Activated CD8-positive, alpha-beta memory T cell treated with anti-CD3 and anti-CD28 coated beads for 1 hour (primary cell): ENCODE results near the gene OR51L1.
"Not testable (repeated sequence)": the region's sequence is repeated elsewhere in the genome, so short reads cannot be mapped to it uniquely, and the experiment has no call there.

Experiments
- DNase-seq, 2 donors: peaks; one replicate each; pipeline ENCODE4 v3.0.0-alpha.2; 2020; ENCODE audit warnings: low read depth in 1 of 2; ENCODE audit errors: extremely low read depth in 1 of 2

Gene OR51L1

GRCh38 chr11:4994551-4994950 is at the start of gene OR51L1:
OR51L1 (plus strand) TSS chr11:4994851; CDS start chr11:4998983, 4,132 bp downstream.
- no peak for DNase-seq

- DNase-seq = no peak
Observed at GRCh38 chr11:4947505-4947904, 47.1 kb upstream of the OR51L1 start, which contains the start of gene OR51A4. OR51A4 (minus strand) TSS chr11:4947605; CDS start chr11:4947100, 505 bp downstream.

GRCh38 chr11:4955613-4956012 is 39.0 kb upstream of the OR51L1 start, which contains the start of gene OR51A2:
OR51A2 (minus strand) TSS chr11:4955713; CDS start chr11:4955713, 0 bp downstream.
- DNase-seq = not testable (repeated sequence)

GRCh38 chr11:4957396-4957795 is 37.3 kb upstream of the OR51L1 start:
- no peak for DNase-seq

- no peak for DNase-seq
Observed at GRCh38 chr11:4960877-4961276, 33.8 kb upstream of the OR51L1 start.

GRCh38 chr11:4962816-4963215 is 31.8 kb upstream of the OR51L1 start:
- no peak for DNase-seq

GRCh38 chr11:4975436-4975835 is 19.2 kb upstream of the OR51L1 start:
- no peak for DNase-seq

- DNase-seq = no peak
Observed at GRCh38 chr11:4979036-4979435, 15.6 kb upstream of the OR51L1 start.

GRCh38 chr11:4982678-4983077 is 12.0 kb upstream of the OR51L1 start:
- no peak for DNase-seq

GRCh38 chr11:4983841-4984240 is 10.8 kb upstream of the OR51L1 start:
- DNase-seq = no peak

GRCh38 chr11:4991060-4991459 is 3.6 kb upstream of the OR51L1 start:
- no peak for DNase-seq

- DNase-seq = no peak
Observed at GRCh38 chr11:5004424-5005274, 10.0 kb downstream of the OR51L1 start.

GRCh38 chr11:5007561-5007960 is 12.9 kb downstream of the OR51L1 start:
- DNase-seq = no peak

- DNase-seq = no peak
Observed at GRCh38 chr11:5011254-5011653, 16.6 kb downstream of the OR51L1 start.

GRCh38 chr11:5013012-5013411 is 18.4 kb downstream of the OR51L1 start:
- no peak for DNase-seq

- DNase-seq = no peak
Observed at GRCh38 chr11:5021996-5022395, 27.3 kb downstream of the OR51L1 start.

- DNase-seq = no peak
Observed at GRCh38 chr11:5036669-5037068, 42.0 kb downstream of the OR51L1 start.

- DNase-seq = no peak
Observed at GRCh38 chr11:5037926-5038325, 43.3 kb downstream of the OR51L1 start.

GRCh38 chr11:5038341-5038740 is 43.7 kb downstream of the OR51L1 start:
- no peak for DNase-seq

- no peak for DNase-seq
Observed at GRCh38 chr11:5040876-5041275, 46.2 kb downstream of the OR51L1 start.

- no peak for DNase-seq
Observed at GRCh38 chr11:5042091-5042490, 47.4 kb downstream of the OR51L1 start.

- DNase-seq = no peak
Observed at GRCh38 chr11:5043380-5043779, 48.7 kb downstream of the OR51L1 start.

- no peak for DNase-seq
Observed at GRCh38 chr11:5046226-5046625, 51.6 kb downstream of the OR51L1 start, which contains the start of gene OR52J3. OR52J3 (plus strand) TSS chr11:5046526; CDS start chr11:5046526, 0 bp downstream.
